MG63 (cell line): ENCODE results near the gene NCKIPSD. TPM values are rescaled to one million over a fixed set of nuclear protein-coding genes. Genes with fewer than 3 reads are reported as not detected.
A peak's percentile ranks its signal among the peaks of the same experiment; 100 is the strongest.

ENCODE experiments used
- DNase-seq: peaks from one replicate; pipeline ENCODE4 v3.0.0-alpha.2; 2020
- H3K27me3 ChIP-seq: fragments of 250-450 bp; sonication (Bioruptor Pico); 2 replicates; pipeline ENCODE4 v1.5.1; 2020; ENCODE audit warnings: mild to moderate bottlenecking, moderate library complexity
- H3K36me3 ChIP-seq: fragments of 250-450 bp; sonication (Bioruptor Pico); 2 replicates; pipeline ENCODE4 v1.5.1; 2020; ENCODE audit warnings: mild to moderate bottlenecking, moderate library complexity
- H3K4me3 ChIP-seq: fragments of 250-450 bp; sonication (Bioruptor Pico); 2 replicates; pipeline ENCODE4 v1.5.1; 2020; ENCODE audit warnings: mild to moderate bottlenecking, moderate library complexity
- H3K9me3 ChIP-seq: fragments of 250-450 bp; sonication (Bioruptor Pico); 2 replicates; pipeline ENCODE4 v1.5.1; 2020; ENCODE audit warnings: mild to moderate bottlenecking, moderate library complexity
- total RNA-seq: library from RNA; depleted of rRNA; stranded (reverse); fragments of >200 nt; shearing (Covaris generic); gene quantifications from 2 replicates; pipeline ENCODE4 v1.2.3, GENCODE V29; 2014; ENCODE audit warnings: low replicate concordance

Gene NCKIPSD
- total RNA-seq, 1 experiment from 2014 or later, result 4.8 TPM

GRCh38 chr3:48642605-48643004, 43.1 kb downstream of the NCKIPSD start:
- H3K9me3 ChIP-seq, result no peaks in the 10 kb centered on the region
- no peaks in the 10 kb centered on the region for H3K27me3 ChIP-seq
- H3K36me3 ChIP-seq, result no peaks in the 10 kb centered on the region
- H3K4me3 ChIP-seq, result no peak overlapping the region
- DNase-seq, result no peak

DNA sequence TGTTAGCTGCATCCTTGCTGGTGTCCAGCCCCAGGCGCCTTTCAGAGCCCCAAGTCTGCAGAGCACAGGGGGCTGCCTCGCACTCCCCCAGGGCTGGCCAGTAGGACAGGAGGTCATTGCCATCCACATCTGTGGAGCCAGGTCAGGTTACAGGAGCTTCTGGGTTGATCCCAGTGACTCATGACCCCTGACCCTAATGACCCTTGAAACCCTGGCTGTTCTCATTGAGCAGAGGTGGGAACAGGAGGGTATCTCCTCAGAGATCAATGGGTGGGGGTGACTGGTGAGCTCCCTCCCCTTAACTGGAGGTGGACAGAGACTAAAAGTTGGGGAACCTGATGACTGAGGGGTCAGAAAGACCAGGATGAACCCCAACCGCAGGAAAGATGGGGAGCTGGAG, 44.3 kb downstream of the NCKIPSD start:
- H3K36me3 ChIP-seq, result no peaks in the 10 kb centered on the region
- no peak for DNase-seq
- H3K9me3 ChIP-seq, result no peaks in the 10 kb centered on the region
- H3K4me3 ChIP-seq, result no peak overlapping the region
- no peaks in the 10 kb centered on the region for H3K27me3 ChIP-seq

GRCh38 chr3:48639944-48640606, 45.6 kb downstream of the NCKIPSD start:
- no peaks in the 10 kb centered on the region for H3K9me3 ChIP-seq
- no peak overlapping the region for H3K4me3 ChIP-seq
- no peaks in the 10 kb centered on the region for H3K36me3 ChIP-seq
- no peak for DNase-seq
- H3K27me3 ChIP-seq, result no peaks in the 10 kb centered on the region

GRCh38 chr3:48637305-48637704, 48.4 kb downstream of the NCKIPSD start:
- DNase-seq, result no peak
- no peaks in the 10 kb centered on the region for H3K27me3 ChIP-seq
- H3K4me3 ChIP-seq, result no peak overlapping the region
- no peaks in the 10 kb centered on the region for H3K36me3 ChIP-seq
- H3K9me3 ChIP-seq, result no peaks in the 10 kb centered on the region

DNA sequence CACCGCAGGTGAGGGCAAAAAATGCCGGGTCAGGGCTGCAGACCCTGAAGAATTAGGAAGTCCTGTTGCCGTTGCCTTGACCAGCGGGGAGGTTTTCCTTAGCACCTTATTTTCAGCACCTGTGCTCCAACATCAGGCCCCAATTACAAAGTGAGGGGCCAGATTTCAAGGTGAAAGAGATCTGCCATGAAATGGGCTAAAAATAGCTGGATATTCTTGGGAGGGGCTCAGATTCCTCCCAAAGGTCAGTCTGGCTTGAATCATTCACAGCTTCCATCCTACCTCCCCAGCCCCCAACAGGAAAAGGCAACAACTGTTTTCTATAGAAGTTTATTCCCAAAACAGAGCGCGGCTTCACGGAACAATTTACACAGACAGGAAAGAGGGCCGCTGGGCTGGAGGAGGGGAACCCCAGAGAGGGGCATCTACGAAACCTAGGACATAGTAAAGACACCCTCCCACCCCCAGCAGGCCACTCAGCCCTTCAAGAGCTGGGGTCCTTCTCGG, 49.5 kb downstream of the NCKIPSD start:
- DNase-seq, result no peak
- H3K36me3 ChIP-seq, result no peaks in the 10 kb centered on the region
- peak overlapping the region; percentile 68 for H3K4me3 ChIP-seq
- H3K9me3 ChIP-seq, result no peaks in the 10 kb centered on the region
- no peaks in the 10 kb centered on the region for H3K27me3 ChIP-seq

DNA sequence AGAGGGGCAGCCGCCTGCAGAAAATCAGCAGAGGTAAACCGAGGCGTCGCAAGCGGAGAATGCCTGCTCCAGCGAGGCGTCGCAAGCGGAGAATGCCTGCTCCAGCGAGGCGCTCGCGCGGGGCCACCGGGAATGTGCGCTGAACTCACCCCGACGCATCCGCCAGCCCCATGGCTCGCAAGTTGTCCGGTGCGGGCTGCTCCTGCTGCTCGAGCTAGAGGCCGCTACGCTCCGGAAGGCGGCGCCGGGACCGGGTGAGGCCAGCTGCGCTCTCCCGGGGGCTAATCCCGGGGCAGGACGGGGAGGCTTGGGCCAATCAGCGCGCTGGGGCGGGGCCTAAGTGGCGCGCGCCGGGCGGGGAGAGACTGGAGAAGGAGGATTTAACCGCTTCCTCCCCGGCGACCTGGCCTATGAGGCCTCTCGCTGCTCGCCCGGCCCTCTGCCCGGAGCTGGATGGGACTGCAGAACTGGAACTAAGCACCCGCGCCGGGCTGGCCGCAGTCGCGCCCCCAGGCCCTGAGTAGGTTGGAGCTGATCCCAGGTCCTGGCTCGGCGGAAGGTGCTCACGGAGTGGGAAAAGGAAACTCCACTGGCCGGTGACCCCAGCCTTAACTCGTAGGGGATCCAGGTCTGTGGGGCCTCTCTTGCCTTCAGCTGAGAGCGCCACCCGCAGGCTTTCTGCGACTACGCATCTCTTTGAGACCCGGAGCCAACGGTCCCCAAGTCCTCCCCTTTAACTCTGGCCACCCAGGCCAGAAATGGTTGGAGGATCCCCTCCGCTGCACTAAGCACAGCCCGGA, 50.3 kb downstream of the NCKIPSD start, which contains the start of gene SLC26A6:
SLC26A6 (minus strand) TSS at position 240 of the 800 bp plus-strand sequence; CDS start at position 172, 68 bp downstream.
- Histone ChIP-seq H3K9me3 (no peaks in the 10 kb centered on the region), H3K36me3 (no peaks in the 10 kb centered on the region), H3K4me3 (peak within 1 kb of the TSS; percentile 68), H3K27me3 (no peaks in the 10 kb centered on the region)
- peak; percentile 95 for DNase-seq

DNA sequence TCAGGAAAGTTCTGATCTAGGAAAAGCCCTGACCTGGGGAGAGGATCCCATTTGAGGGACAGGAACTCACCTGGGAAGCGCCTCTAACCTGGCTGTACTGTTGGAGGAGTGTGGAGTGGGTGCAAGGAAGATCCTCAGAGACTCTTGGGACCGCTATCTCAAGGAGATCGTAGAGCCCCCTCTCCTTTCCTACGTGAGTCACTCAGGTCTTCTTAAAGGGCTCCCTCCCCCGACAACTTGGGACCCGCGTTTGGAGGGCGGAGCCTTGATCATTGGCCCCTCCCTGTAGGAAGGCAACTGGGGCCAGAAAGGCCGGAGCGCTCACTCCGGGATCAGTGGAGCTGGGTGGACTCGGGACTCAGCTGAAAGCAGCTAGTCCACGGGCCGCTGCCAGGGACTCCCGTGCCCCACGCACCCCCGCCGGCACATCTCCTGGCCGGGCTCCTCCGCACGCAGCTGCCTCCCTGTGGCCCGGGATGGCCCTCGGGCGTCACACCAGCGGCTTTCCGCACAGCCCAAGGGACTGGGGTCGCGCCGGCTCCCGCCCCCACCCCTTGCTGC, 51.0 kb downstream of the NCKIPSD start:
- Histone ChIP-seq H3K27me3 (no peaks in the 10 kb centered on the region), H3K36me3 (no peaks in the 10 kb centered on the region)

GRCh38 chr3:48633743-48634142, 52.0 kb downstream of the NCKIPSD start:
- no peak for DNase-seq
- Histone ChIP-seq H3K9me3 (no peaks in the 10 kb centered on the region), H3K4me3 (no peak overlapping the region)

More for the DNA sequence above, 51.0 kb downstream of the NCKIPSD start:
- DNase-seq, result peak; percentile 51
- peak overlapping the region; percentile 68 for H3K4me3 ChIP-seq
- H3K9me3 ChIP-seq, result no peaks in the 10 kb centered on the region

DNA sequence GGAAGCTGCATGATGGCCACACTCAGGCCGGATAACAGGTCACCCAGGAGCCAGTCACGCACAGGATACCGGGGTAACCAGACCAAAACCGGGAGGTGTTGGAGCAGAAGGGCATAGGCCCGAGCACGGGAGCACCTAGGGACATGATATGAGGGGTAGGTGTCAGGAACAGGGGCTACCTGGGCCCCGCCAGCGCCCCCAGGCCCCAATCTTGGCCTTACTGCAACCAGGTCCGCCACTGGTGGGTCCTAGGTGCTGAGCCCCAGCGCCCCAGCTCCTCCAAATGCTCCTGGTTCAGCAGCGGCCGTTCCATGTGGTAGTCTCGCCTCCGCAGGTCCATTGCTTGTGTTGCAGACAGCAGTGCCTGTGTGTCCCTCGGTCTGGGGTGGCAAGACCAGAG, 52.5 kb downstream of the NCKIPSD start:
- Histone ChIP-seq H3K4me3 (no peak overlapping the region), H3K9me3 (no peaks in the 10 kb centered on the region), H3K36me3 (no peaks in the 10 kb centered on the region), H3K27me3 (no peaks in the 10 kb centered on the region)
- DNase-seq, result no peak

More at GRCh38 chr3:48633743-48634142, 52.0 kb downstream of the NCKIPSD start:
- H3K27me3 ChIP-seq, result no peaks in the 10 kb centered on the region
- H3K36me3 ChIP-seq, result no peaks in the 10 kb centered on the region

GRCh38 chr3:48631516-48632448, 53.9 kb downstream of the NCKIPSD start:
- Histone ChIP-seq H3K27me3 (no peaks in the 10 kb centered on the region), H3K4me3 (no peak overlapping the region), H3K9me3 (no peaks in the 10 kb centered on the region), H3K36me3 (no peaks in the 10 kb centered on the region)
- DNase-seq, result no peak

DNA sequence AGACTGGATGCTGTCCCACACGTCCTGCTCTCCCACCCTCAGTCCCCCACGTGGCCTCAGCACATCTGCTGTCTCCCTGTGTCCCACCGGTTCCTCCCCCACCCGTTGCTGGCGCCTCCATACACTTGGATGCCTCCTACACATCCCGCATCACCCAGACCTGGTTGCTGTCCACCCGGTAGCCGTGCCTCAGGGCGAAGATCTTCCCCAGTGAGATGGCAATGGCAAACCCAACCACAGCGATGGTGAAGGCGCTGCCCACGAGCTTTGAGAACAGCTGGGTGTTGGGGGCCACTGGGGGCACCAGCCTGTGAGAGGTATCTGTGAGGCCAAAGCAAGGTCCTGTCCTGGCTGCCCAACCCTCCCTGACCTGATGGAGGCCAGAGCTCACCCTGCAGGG, 54.9 kb downstream of the NCKIPSD start:
- no peaks in the 10 kb centered on the region for H3K36me3 ChIP-seq
- no peaks in the 10 kb centered on the region for H3K9me3 ChIP-seq
- H3K4me3 ChIP-seq, result no peak overlapping the region
- no peak for DNase-seq
- H3K27me3 ChIP-seq, result no peaks in the 10 kb centered on the region

DNA sequence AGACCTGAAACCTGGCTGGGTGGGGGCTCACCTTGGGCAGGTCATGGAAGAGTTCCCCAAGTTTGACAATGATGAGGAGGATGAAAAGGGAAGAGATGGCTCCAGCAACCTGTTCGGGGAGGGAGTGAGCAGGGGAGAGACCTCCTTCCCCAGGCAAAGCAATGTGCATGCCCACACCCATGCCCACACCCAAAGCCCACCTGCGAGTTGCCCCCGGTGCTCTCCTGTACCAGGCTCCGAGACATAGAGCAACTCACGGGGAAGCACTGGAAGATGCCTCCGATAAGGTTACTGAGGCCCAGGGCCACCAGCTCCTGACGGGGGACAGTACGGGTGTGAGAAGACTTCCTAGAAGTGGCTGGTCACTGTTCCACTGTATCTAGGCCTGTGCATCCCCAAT, 55.3 kb downstream of the NCKIPSD start:
- no peaks in the 10 kb centered on the region for H3K27me3 ChIP-seq
- DNase-seq, result no peak
- H3K36me3 ChIP-seq, result no peaks in the 10 kb centered on the region
- H3K9me3 ChIP-seq, result no peaks in the 10 kb centered on the region
- no peak overlapping the region for H3K4me3 ChIP-seq

- Histone ChIP-seq H3K36me3 (no peaks in the 10 kb centered on the region), H3K4me3 (no peak overlapping the region), H3K9me3 (no peaks in the 10 kb centered on the region), H3K27me3 (no peaks in the 10 kb centered on the region)
- no peak for DNase-seq
Measured at GRCh38 chr3:48629894-48630293, 55.8 kb downstream of the NCKIPSD start.

- no peak for DNase-seq
- H3K27me3 ChIP-seq, result no peaks in the 10 kb centered on the region
- no peak overlapping the region for H3K4me3 ChIP-seq
- no peaks in the 10 kb centered on the region for H3K36me3 ChIP-seq
- no peaks in the 10 kb centered on the region for H3K9me3 ChIP-seq
Measured at GRCh38 chr3:48628277-48629017, 57.3 kb downstream of the NCKIPSD start.

GRCh38 chr3:48625600-48625999, 60.1 kb downstream of the NCKIPSD start:
- Histone ChIP-seq H3K9me3 (no peaks in the 10 kb centered on the region), H3K27me3 (no peaks in the 10 kb centered on the region), H3K36me3 (no peaks in the 10 kb centered on the region), H3K4me3 (no peak overlapping the region)
- DNase-seq, result no peak

GRCh38 chr3:48624767-48625166, 60.9 kb downstream of the NCKIPSD start:
- H3K27me3 ChIP-seq, result no peaks in the 10 kb centered on the region
- no peaks in the 10 kb centered on the region for H3K9me3 ChIP-seq
- H3K36me3 ChIP-seq, result no peaks in the 10 kb centered on the region
- no peak overlapping the region for H3K4me3 ChIP-seq
- DNase-seq, result no peak
